Neural cell (in vitro differentiated cells): ENCODE measurements around the gene ZFYVE28. TPM values are rescaled to one million over a fixed set of nuclear protein-coding genes. Genes with fewer than 3 reads are reported as not detected.

ENCODE experiments used
- H2AFZ ChIP-seq: fragments of 200-600, 300-800 bp; sonication (generic), shearing (Covaris generic); 2 replicates; pipeline ENCODE4 v1.6.0; 2014; ENCODE audit warnings: low read depth, mild to moderate bottlenecking, antibody characterized with exemption, low read length, moderate library complexity
- H3F3A ChIP-seq: fragments of 200-600 bp; shearing (Covaris generic); 2 replicates; pipeline ENCODE4 v1.6.1; 2016; ENCODE audit warnings: mild to moderate bottlenecking, moderate library complexity, mixed read lengths, antibody characterized with exemption, low read length; ENCODE audit not compliant: insufficient read depth, poor library complexity, severe bottlenecking
- H3K27ac ChIP-seq: fragments of 200-600, 300-800 bp; sonication (generic), shearing (Covaris generic); 2 replicates; pipeline ENCODE4 v1.5.1; 2014; ENCODE audit warnings: mild to moderate bottlenecking, low read length, moderate library complexity
- H3K27me3 ChIP-seq: fragments of 300-800, 200-600 bp; sonication (generic), shearing (Covaris generic); 2 replicates; pipeline ENCODE4 v1.6.0; 2014; ENCODE audit warnings: mild to moderate bottlenecking, low read depth, low read length, moderate library complexity; ENCODE audit not compliant: insufficient read depth
- H3K36me3 ChIP-seq: fragments of 300-800, 200-600 bp; sonication (generic), shearing (Covaris generic); 2 replicates; pipeline ENCODE4 v1.5.1; 2014; ENCODE audit warnings: mild to moderate bottlenecking, antibody characterized with exemption, low read length, moderate library complexity; ENCODE audit not compliant: insufficient read depth
- H3K4me2 ChIP-seq: fragments of 300-800, 200-600 bp; sonication (generic), shearing (Covaris generic); 2 replicates; pipeline ENCODE4 v1.6.0; 2014; ENCODE audit warnings: mild to moderate bottlenecking, low read length
- H3K4me3 ChIP-seq: fragments of 300-800, 200-600 bp; sonication (generic), shearing (Covaris generic); 2 replicates; pipeline ENCODE4 v1.5.1; 2014; ENCODE audit warnings: mild to moderate bottlenecking, low read length, moderate library complexity
- H3K79me2 ChIP-seq: fragments of 200-600 bp; shearing (Covaris generic); replicated peaks from 2 replicates; pipeline ENCODE4 v1.6.0; 2014; ENCODE audit warnings: mild to moderate bottlenecking, low read length, moderate library complexity; ENCODE audit not compliant: insufficient read depth
- H3K9ac ChIP-seq: fragments of 300-800, 200-600 bp; sonication (generic), shearing (Covaris generic); 2 replicates; pipeline ENCODE4 v1.6.1; 2016; ENCODE audit warnings: mild to moderate bottlenecking, low read length, mixed read lengths
- H3K9me2 ChIP-seq: fragments of 200-600 bp; shearing (Covaris generic); 2 replicates; pipeline ENCODE4 v1.6.1; 2016; ENCODE audit warnings: mild to moderate bottlenecking, low read length, mixed read lengths; ENCODE audit not compliant: insufficient read depth
- H3K9me3 ChIP-seq: fragments of 200-600, 300-800 bp; sonication (generic), shearing (Covaris generic); 2 replicates; pipeline ENCODE4 v1.6.1; 2016; ENCODE audit warnings: mild to moderate bottlenecking, mixed run types, low read length, moderate library complexity, mixed read lengths
- H4K20me1 ChIP-seq: fragments of 200-600 bp; shearing (Covaris generic); 2 replicates; pipeline ENCODE4 v1.6.1; 2016; ENCODE audit warnings: mild to moderate bottlenecking, mixed run types; ENCODE audit not compliant: insufficient read depth
- CTCF ChIP-seq: fragments of 450-650 bp; IDR thresholded peaks from 2 replicates; pipeline ENCODE4 v1.5.1; 2014; ENCODE audit warnings: antibody characterized with exemption, mild to moderate bottlenecking, moderate library complexity; ENCODE audit not compliant: poor library complexity, severe bottlenecking
- EP300 ChIP-seq: fragments of 450-650 bp; conservative IDR thresholded peaks from 2 replicates; pipeline ENCODE4 v1.6.1; 2014; ENCODE audit warnings: antibody characterized with exemption, mild to moderate bottlenecking, moderate library complexity; ENCODE audit not compliant: poor library complexity, severe bottlenecking
- EZH2 ChIP-seq: fragments of 200-600, 300-800 bp; shearing (Covaris generic), sonication (generic); IDR thresholded peaks from 2 replicates; pipeline ENCODE4 v1.6.1; 2014; ENCODE audit warnings: antibody characterized with exemption, low read length, borderline replicate concordance, mild to moderate bottlenecking; ENCODE audit not compliant: insufficient read depth, poor library complexity, severe bottlenecking
- MXI1 ChIP-seq: fragments of 450-650 bp; conservative IDR thresholded peaks from 2 replicates; pipeline ENCODE4 v1.6.1; 2014; ENCODE audit warnings: antibody characterized with exemption, mild to moderate bottlenecking; ENCODE audit not compliant: poor library complexity, severe bottlenecking
- POLR2AphosphoS5 ChIP-seq: IDR thresholded peaks from 2 replicates; pipeline ENCODE4 v1.6.1; 2012
- RAD21 ChIP-seq: fragments of 450-650 bp; conservative IDR thresholded peaks from 2 replicates; pipeline ENCODE4 v1.6.1; 2014; ENCODE audit warnings: antibody characterized with exemption, mild to moderate bottlenecking, moderate library complexity
- REST ChIP-seq: IDR thresholded peaks from 2 replicates; pipeline ENCODE4 v1.6.1; 2012; ENCODE audit warnings: borderline replicate concordance
- SMC3 ChIP-seq: fragments of 450-650 bp; conservative IDR thresholded peaks from 2 replicates; pipeline ENCODE4 v1.6.1; 2014; ENCODE audit warnings: antibody characterized with exemption, mild to moderate bottlenecking, moderate library complexity; ENCODE audit not compliant: poor library complexity
- TAF1 ChIP-seq: IDR thresholded peaks from 2 replicates; pipeline ENCODE4 v1.6.1; 2012; ENCODE audit warnings: low read depth
- polyA plus RNA-seq: library from polyadenylated mRNA; depleted of rRNA; stranded (reverse); fragments of >200 nt; gene quantifications from 2 replicates; pipeline ENCODE4 v1.2.3, GENCODE V29; 2014

Gene ZFYVE28
- polyA plus RNA-seq, 1 donor from 2014 or later = 2.4 TPM

DNA sequence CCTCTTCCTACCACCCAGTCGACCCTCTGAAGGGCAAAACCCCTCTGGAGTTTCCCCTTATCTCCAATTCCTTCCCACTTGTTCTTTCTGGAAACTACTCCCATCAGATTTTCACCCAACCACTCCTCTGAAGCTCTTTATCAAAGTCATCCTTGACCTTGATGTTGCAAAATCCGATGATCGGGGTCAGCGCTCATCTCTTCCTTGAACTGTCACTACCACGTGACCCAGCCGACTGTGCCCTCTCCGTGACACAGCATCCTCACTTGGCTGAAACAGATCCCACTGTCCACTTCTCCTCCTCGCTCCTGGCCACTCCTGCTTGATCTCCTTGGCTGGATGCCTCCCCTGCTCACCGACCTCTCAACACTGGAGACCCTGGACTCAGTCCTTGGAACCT, 1.4 kb upstream of the ZFYVE28 start:
- H2AFZ ChIP-seq = no peak overlapping the region
- no peak overlapping the region for H3K27ac ChIP-seq
- TF ChIP-seq POLR2AphosphoS5 = no peak
- TF ChIP-seq REST = no peak
- TF ChIP-seq EZH2 = no peak
- no peak for TF ChIP-seq SMC3
- no peak for TF ChIP-seq TAF1
- TF ChIP-seq RAD21 = no peak
- TF ChIP-seq EP300 = no peak
- TF ChIP-seq CTCF = no peak
- TF ChIP-seq MXI1 = no peak
- peaks cover 60% of the 10 kb centered on the region for H3K27me3 ChIP-seq
- no peaks in the 10 kb centered on the region for H3F3A ChIP-seq
- no peaks in the 10 kb centered on the region for H3K9me2 ChIP-seq
- no peaks in the 10 kb centered on the region for H3K79me2 ChIP-seq
- peak overlapping the region; percentile 91 for H3K4me3 ChIP-seq
- no peaks in the 10 kb centered on the region for H3K9me3 ChIP-seq
- no peak overlapping the region for H3K4me2 ChIP-seq
- no peaks in the 10 kb centered on the region for H3K36me3 ChIP-seq
- H4K20me1 ChIP-seq = no peaks in the 10 kb centered on the region
- H3K9ac ChIP-seq = no peak overlapping the region

DNA sequence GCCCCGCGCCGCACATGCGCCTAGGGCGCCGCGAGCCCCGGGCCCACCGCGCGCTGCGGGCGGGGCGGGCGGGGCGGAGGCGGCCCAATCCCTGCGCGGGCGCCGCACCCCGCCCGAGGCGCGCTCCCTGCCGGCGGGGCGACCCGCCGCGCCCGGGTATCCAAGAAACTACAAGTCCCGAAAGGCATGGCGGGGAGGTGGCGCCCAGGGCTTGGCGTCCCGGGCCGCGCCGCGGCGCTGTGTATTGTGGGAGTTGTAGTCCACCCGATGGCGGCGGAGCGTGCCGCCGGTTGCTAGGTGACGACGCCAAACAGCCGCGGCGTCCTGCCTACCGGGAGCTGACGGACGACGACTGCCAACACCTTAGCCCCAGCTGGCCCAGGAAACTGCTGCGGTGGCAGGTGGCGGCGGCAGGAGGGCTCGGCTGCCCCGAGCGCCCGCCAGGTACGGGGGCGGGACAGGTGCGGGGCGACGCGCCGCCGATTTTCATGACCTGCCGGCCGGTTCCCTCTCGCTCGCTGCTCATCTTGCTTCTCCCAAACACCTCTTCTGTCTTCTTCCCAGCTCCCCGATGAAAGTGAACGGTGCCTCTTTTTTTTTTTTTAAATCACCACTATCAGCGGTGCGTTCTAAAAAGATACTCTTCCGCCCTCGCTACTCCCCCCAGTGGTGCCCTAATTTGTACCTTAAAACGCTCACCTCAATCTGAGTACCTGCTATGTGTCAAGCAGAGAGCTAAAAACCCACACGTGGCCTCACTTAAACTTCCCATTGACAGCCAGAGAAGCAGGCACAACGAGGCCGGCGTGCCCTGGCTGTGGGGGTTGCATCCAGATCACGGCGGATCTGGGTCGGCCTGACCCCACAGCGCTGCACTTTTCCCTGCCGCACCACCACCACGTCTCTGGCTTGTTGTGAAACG, 466 bp upstream of the ZFYVE28 start, which contains the start of gene CFAP99:
Gene CFAP99 (plus strand): TSS at position 306 of the 922 bp plus-strand sequence.
- no peak within 1 kb of the TSS for H3K27ac ChIP-seq
- no peaks in the 10 kb centered on the region for H3K36me3 ChIP-seq
- H3K9ac ChIP-seq = peak within 1 kb of the TSS; percentile 50
- H4K20me1 ChIP-seq = no peaks in the 10 kb centered on the region
- H3K79me2 ChIP-seq = no peaks in the 10 kb centered on the region
- peak within 1 kb of the TSS; percentile 91 for H3K4me3 ChIP-seq
- no peaks in the 10 kb centered on the region for H3K9me2 ChIP-seq
- TF ChIP-seq SMC3 = peak; percentile 62
- peak; percentile 46 for TF ChIP-seq EP300
- peak; percentile 70 for TF ChIP-seq CTCF
- TF ChIP-seq POLR2AphosphoS5 = no peak
- TF ChIP-seq MXI1 = peak; percentile 94
- TF ChIP-seq TAF1 = no peak
- TF ChIP-seq RAD21 = peak; percentile 54
- no peak within 1 kb of the TSS for H2AFZ ChIP-seq
- no peaks in the 10 kb centered on the region for H3K9me3 ChIP-seq
- H3F3A ChIP-seq = no peaks in the 10 kb centered on the region
- H3K27me3 ChIP-seq = peaks cover 69% of the 10 kb centered on the region
- peak within 1 kb of the TSS; percentile 86 for H3K4me2 ChIP-seq
